Measurements from ENCODE around the gene BCAS1.

DNA sequence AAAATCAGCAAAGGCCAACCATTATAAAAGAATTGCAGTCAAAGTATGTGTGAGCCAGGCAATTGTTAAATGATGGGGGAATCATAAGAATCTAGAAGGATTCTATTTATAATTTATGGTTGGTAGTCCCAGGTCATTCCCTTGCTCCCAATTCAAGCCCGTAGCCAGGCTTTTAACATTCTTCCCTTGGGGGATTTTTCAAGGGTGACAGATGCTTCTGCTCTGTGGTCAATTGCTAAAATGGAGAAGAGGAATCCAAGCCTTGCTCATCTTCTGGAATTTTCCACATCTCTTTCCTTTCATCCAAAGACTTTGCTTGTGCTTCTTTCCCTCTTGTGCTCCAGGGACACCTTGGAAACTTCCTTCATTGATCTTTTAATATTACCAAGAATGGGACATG lies 18.0 kb upstream of the BCAS1 start:
- TF ChIP-seq, protein P1, sequence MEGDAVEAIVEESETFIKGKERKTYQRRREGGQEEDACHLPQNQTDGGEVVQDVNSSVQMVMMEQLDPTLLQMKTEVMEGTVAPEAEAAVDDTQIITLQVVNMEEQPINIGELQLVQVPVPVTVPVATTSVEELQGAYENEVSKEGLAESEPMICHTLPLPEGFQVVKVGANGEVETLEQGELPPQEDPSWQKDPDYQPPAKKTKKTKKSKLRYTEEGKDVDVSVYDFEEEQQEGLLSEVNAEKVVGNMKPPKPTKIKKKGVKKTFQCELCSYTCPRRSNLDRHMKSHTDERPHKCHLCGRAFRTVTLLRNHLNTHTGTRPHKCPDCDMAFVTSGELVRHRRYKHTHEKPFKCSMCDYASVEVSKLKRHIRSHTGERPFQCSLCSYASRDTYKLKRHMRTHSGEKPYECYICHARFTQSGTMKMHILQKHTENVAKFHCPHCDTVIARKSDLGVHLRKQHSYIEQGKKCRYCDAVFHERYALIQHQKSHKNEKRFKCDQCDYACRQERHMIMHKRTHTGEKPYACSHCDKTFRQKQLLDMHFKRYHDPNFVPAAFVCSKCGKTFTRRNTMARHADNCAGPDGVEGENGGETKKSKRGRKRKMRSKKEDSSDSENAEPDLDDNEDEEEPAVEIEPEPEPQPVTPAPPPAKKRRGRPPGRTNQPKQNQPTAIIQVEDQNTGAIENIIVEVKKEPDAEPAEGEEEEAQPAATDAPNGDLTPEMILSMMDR (IDR thresholded peaks at IDR 0.05): no peak
- TF ChIP-seq POLR2A (IDR thresholded peaks at IDR 0.05): no peak

Data from right lobe of liver (tissue), 4 donors.